Fibroblast of upper back skin (primary cell): Measurements from ENCODE around the gene SRC.

Source experiments
- DNase-seq: peaks from one replicate; pipeline ENCODE4 v3.0.0-alpha.2; 2013

Gene SRC

GRCh38 chr20:37436527-37437186 is 90.7 kb downstream of the SRC start:
- no peak for DNase-seq

- DNase-seq: no peak
Observed at GRCh38 chr20:37437676-37438075, 91.7 kb downstream of the SRC start.

GRCh38 chr20:37438464-37439222 is 92.7 kb downstream of the SRC start:
- no peak for DNase-seq

GRCh38 chr20:37439223-37439933 is 93.4 kb downstream of the SRC start:
- no peak for DNase-seq

- no peak for DNase-seq
Observed at GRCh38 chr20:37441023-37441422, 95.1 kb downstream of the SRC start.

- no peak for DNase-seq
Observed at GRCh38 chr20:37442547-37442946, 96.6 kb downstream of the SRC start.

GRCh38 chr20:37442986-37443385 is 97.0 kb downstream of the SRC start:
- DNase-seq: no peak

GRCh38 chr20:37443596-37443995 is 97.7 kb downstream of the SRC start:
- no peak for DNase-seq

- no peak for DNase-seq
Observed at GRCh38 chr20:37445041-37445440, 99.1 kb downstream of the SRC start.

- DNase-seq: no peak
Observed at GRCh38 chr20:37446286-37447032, 100.5 kb downstream of the SRC start.

GRCh38 chr20:37447688-37448087 is 101.7 kb downstream of the SRC start:
- DNase-seq: no peak

GRCh38 chr20:37449276-37449675 is 103.3 kb downstream of the SRC start:
- no peak for DNase-seq

GRCh38 chr20:37450344-37450743 is 104.4 kb downstream of the SRC start:
- no peak for DNase-seq

- no peak for DNase-seq
Observed at GRCh38 chr20:37451616-37452015, 105.7 kb downstream of the SRC start.

GRCh38 chr20:37452236-37452635 is 106.3 kb downstream of the SRC start:
- no peak for DNase-seq

GRCh38 chr20:37453288-37453687 is 107.3 kb downstream of the SRC start:
- no peak for DNase-seq

- DNase-seq: no peak
Observed at GRCh38 chr20:37453836-37454235, 107.9 kb downstream of the SRC start.

- DNase-seq: no peak
Observed at GRCh38 chr20:37454636-37455385, 108.9 kb downstream of the SRC start.
